ENCODE results near the gene BCAS3.

Gene BCAS3

GRCh38 chr17:60676758-60677307 is 818 bp upstream of the BCAS3 start:
- DNase-seq: no peak

DNA sequence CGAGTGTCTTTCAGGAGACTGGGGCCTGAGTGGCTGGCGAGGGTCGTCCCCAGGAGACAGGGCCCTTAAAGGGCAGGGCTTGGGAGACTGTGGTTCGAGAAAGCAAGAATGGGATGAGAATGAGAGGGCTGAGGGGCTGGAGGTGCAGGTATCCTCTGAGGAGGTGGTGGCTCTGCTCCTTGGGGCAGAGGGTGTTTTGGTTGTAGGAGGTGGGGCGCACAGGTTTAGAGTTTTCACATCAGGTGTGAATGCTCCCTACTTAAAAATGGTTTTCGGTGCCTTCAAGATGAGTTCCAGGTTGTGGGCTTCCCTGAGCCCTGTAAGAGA is 430 bp downstream of the BCAS3 start:
- DNase-seq: no peak

- DNase-seq: no peak
These were observed 1.6 kb downstream of the BCAS3 start for GRCh38 chr17:60679287-60679686.

DNA sequence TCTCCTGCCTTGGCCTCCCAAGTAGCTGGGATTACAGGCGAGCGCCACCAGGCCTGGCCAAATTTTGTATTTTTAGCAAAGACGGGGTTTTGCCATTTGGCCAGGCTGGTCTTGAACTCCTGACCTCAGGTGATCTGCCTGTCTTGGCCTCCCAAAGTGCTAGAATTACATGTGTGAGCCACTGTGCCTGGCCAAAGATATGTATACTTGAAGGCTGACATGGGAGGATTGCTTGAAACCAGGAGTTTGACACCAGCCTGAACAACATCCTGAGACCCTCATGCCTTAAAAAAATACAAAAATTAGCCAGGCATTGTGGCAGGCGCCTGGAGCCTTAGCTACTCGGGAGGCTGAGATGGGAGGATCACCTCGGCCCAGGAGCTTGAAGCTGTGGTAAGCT is 3.1 kb downstream of the BCAS3 start:
- DNase-seq: no peak

GRCh38 chr17:60685437-60685836 is 7.8 kb downstream of the BCAS3 start:
- DNase-seq: no peak

GRCh38 chr17:60695960-60696359 is 18.3 kb downstream of the BCAS3 start:
- no peak for DNase-seq

- no peak for DNase-seq
These were observed 21.4 kb downstream of the BCAS3 start for GRCh38 chr17:60699090-60699489.

- no peak for DNase-seq
These were observed 26.5 kb downstream of the BCAS3 start for GRCh38 chr17:60704170-60704569.

GRCh38 chr17:60712675-60713074 is 35.0 kb downstream of the BCAS3 start:
- DNase-seq: no peak

DNA sequence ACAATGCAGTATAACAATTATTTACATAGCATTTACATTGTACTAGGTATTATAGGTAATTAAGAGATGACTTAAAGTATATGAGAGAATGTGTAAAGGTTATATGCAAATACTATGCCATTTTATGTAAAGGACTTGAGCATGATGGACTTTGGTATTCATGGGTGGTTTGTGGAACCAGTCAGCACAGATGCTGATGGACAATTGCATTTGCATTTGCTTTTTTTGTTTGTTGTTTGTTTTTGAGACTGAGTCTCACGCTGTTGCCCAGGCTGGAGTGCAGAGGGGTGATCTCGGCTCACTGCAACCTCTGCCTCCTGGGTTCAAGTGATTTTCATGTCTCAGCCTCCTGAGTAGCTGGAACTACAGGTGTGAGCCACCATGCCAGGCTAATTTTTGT is 36.0 kb downstream of the BCAS3 start:
- DNase-seq: no peak

- no peak for DNase-seq
These were observed 39.1 kb downstream of the BCAS3 start for GRCh38 chr17:60716766-60717165.

- no peak for DNase-seq
These were observed 40.2 kb downstream of the BCAS3 start for GRCh38 chr17:60717814-60718213.

DNA sequence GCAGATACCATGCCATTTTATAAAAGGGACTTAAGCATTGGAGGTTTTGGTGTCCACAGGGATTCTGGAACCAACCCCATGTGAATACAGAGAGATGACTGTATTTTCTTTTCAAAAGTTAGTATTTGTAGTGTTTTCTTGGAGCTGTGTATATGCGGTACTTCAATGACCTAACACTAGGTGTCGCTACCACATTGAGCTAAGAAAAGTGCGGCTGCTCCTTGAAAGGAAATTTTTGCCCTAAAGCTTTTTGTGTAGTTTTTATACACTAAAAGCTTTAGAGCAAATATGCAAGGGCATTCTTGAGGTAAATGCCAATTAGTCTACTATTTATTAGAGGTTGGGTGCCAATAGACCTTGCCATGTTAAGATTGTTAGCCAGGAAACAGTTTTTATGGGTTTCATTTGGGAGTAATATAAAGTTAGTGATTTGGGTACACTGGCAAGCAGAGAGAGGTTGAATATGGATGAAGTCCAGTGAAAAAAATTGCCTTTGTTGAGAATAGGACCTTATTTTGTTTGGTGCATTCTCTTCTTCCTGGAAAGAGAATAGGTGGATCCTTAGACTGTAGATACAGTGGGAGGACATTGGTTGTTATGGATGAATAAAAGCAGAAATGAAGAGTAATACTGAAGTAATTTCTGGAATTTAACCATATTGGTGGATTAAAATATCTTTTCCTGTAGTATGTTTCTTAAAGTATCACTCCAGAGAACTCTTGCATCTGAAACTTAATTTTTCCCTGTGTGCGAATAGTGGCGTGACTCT is 43.3 kb downstream of the BCAS3 start:
- no peak for DNase-seq

DNA sequence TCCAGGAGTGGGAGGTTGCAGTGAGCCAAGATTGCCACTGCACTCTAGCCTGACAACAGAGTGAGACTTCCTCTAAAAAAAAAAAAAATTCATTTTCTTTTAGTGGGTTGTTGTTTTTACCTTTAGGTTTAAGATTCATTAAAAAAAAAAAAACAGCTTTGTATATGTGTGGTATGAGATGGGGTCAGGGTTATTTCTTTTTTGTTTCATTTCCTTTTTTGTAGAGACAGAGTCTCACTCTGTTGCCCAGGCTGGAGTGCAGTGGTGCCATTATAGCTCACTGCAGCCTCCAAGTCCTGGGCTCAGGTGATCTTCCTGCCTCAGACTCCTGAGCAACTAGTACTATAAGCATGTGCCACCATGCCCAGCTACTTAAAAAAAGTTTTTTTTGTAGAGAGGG is 47.0 kb downstream of the BCAS3 start:
- DNase-seq: no peak

DNA sequence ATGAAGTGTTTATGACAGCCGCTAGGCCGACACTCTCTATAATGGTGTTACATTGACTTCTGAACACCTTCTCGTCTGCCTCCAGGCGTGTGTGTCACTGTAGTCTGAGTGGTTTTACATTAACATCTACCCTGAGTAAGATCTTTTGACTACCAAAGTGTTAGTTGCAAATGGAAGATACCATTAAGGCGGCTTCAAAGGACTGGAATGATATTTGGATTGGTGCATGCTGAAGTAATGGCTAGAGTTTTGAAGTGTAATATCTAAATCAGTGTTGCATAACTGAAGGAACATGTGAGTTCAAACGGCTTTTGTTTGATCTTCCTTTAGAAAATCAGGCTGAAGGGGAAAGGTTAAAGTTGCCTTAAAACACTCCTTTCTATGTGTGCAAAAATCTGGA is 52.2 kb downstream of the BCAS3 start:
- no peak for DNase-seq

DNA sequence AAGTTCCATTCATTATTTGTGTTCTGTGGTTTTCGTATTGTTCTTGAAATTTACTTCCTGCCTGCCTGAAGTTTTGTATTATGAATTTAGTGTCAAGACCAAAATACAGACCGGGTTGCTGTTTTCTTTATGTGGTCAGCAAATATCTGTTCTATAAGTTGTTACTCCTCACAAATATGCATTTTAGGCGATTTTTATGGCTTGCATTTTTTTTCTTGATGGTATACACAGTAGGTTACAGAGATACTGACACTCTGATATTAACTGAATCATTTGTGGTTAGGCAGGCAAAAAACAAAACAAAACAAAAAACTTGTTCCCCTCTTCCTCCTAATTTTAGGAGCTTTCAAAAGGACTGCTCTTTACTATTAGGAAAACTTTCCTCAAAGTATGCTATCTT is 52.6 kb downstream of the BCAS3 start:
- DNase-seq: no peak

DNA sequence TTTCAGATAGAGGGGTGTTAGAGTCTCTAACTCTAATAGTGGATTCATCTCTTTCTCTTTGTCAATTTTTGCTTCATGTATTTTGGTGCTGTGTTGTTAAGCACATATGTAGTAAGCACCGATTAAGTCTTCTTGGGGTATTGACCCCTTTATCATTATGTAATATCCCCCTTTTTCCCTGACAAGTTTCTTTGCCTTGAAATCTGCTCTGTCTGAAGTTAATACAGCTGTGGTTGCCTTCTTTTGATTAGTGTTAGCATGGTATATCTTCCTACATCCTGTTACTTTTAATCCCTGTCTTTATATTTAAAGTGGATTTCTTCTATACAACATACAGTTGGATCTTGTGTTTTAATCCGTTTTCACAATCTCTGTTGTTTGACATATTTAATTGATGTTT is 60.6 kb downstream of the BCAS3 start:
- DNase-seq: no peak

DNA sequence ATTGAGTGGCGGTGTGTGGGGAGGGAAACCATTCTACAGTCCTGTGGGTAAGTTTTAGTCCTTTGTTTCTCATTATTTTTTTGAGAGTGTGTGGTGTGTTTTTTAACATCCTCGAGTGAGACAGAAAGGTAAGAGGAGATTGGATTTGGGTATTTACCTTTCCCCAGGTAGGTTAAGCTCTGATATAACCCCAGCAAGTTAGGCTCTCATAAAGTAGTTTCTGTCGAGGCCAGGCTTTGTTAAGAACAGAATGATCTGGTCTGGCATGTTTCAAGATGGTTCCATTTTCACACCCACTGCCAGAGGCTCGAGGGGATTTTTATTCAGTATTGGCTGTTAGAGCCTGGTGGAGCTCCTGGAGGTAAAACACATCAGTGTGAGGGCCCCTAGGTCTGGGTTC is 62.9 kb downstream of the BCAS3 start:
- DNase-seq: no peak

- DNase-seq: no peak
These were observed 63.4 kb downstream of the BCAS3 start for GRCh38 chr17:60741031-60741430.

- no peak for DNase-seq
These were observed 65.6 kb downstream of the BCAS3 start for GRCh38 chr17:60743282-60743681.

DNA sequence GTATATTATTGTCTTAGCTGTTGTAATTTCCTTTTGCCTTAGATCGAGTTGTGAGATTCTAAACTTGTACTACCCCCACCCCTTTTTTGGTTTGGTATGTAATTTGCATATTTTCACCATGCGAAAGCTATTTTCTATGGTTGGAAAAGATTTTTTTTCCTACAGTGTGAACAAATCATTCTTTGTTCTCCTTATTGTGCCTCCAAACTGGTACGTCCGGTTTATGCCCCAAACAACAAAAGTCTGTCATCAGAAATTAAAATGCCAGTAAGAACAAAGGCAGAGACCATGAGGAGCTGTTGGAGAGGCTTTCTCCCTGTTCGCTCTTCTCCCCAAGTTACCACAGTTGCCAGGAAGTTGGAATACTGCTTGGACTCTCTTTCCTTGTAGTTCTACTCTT is 66.1 kb downstream of the BCAS3 start:
- no peak for DNase-seq

- DNase-seq: no peak
These were observed 66.8 kb downstream of the BCAS3 start for GRCh38 chr17:60744355-60744966.

DNA sequence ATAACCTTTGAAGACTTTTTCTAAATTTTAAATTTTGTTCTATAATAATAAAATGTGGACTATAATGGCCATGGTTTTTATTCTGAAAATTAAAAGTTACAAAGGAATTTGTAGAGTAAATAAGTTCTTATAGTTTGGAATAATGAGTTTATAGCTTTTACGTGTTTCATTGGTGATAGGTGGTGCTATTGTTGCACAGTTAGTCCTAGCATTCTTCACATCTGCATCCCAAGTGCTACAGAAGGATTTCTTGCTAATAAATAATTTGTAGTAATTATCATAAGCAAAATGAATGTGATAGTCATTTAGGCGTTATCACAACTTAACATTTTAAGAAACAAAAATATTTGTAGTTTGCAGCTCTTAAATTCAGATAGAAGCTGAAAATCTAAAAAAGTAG is 67.9 kb downstream of the BCAS3 start:
- DNase-seq: no peak

DNA sequence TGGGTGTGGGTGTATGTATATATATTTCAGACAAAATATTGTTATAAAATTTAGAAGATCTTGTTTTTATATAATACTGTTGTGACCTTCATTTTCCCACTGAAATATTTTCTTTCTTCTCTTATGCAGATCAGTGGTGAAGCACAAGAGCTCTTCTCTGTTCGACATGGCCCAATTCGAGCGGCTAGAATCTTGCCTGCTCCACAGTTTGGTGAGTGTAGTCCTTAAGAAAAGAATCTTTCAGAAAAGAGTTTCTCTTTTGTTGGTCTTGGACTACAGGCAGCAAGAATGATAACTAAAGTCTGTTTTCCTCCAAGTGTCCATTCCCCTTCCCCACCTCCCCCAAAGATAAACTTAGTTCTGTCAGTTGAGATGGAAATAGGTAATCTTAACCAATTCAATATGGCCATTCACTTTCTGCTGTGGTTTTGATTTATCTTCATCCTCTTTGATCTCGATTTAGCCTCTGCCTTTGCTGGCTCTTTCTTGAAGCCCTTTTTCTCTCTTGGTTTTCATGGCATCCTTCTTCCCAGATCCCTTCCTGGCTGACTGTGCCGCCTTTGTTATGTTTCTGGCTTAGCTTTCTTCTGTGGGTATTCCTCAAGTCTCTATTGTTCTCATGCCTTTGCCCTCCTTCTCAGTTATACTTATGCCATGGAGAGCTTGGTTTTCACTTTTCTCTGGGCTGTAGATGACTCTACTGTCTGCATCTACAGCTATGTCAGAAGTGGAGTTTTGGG is 69.6 kb downstream of the BCAS3 start:
- DNase-seq: no peak
